Endodermal cell (in vitro differentiated cells): ENCODE data around the gene PPFIBP2. TPM values are rescaled to one million over a fixed set of nuclear protein-coding genes. Genes with fewer than 3 reads are reported as not detected.

ENCODE experiments used
- DNase-seq: peaks from one replicate; pipeline ENCODE4 v3.0.0-alpha.2; 2017
- H3K27ac ChIP-seq: 2 replicates; pipeline ENCODE4 v1.5.1; 2013; ENCODE audit warnings: mild to moderate bottlenecking, low read depth, low read length, moderate library complexity
- H3K27me3 ChIP-seq: 2 replicates; pipeline ENCODE4 v1.6.1; 2013; ENCODE audit warnings: mild to moderate bottlenecking, low read length, moderate library complexity; ENCODE audit not compliant: insufficient read depth, control insufficient read depth, poor library complexity, severe bottlenecking
- H3K36me3 ChIP-seq: 2 replicates; pipeline ENCODE4 v1.7.0; 2013; ENCODE audit warnings: mild to moderate bottlenecking, low read length, moderate library complexity; ENCODE audit not compliant: control insufficient read depth, insufficient read depth
- H3K4me1 ChIP-seq: one replicate; pipeline ENCODE4 v1.7.0; 2013; ENCODE audit warnings: low read length; ENCODE audit not compliant: control insufficient read depth, insufficient read depth
- H3K4me3 ChIP-seq: 2 replicates; pipeline ENCODE4 v1.5.1; 2013; ENCODE audit warnings: mild to moderate bottlenecking, low read length, moderate library complexity
- H3K9ac ChIP-seq: 2 replicates; pipeline ENCODE4 v1.6.1; 2013; ENCODE audit warnings: mild to moderate bottlenecking, low read length, moderate library complexity; ENCODE audit not compliant: poor library complexity, severe bottlenecking; ENCODE audit errors: extremely low read depth
- H3K9me3 ChIP-seq: 2 replicates; pipeline ENCODE4 v1.6.1; 2013; ENCODE audit warnings: mild to moderate bottlenecking, low read length, moderate library complexity; ENCODE audit not compliant: control insufficient read depth
- H3K27ac Mint-ChIP-seq: 2 replicates; pipeline ENCODE4 v1.8.0; 2020; ENCODE audit warnings: mixed read lengths
- H3K27me3 Mint-ChIP-seq: 2 replicates; pipeline ENCODE4 v1.8.0; 2021; ENCODE audit warnings: mild to moderate bottlenecking, mixed read lengths; ENCODE audit not compliant: insufficient read depth
- H3K36me3 Mint-ChIP-seq: 2 replicates; pipeline ENCODE4 v1.8.0; 2020; ENCODE audit warnings: low read depth, mixed read lengths
- H3K4me1 Mint-ChIP-seq: 2 replicates; pipeline ENCODE4 v1.8.0; 2020; ENCODE audit warnings: mixed read lengths
- H3K4me3 Mint-ChIP-seq: 2 replicates; pipeline ENCODE4 v1.8.0; 2020; ENCODE audit warnings: mild to moderate bottlenecking, moderate library complexity, mixed read lengths
- H3K9me3 Mint-ChIP-seq: 2 replicates; pipeline ENCODE4 v1.8.0; 2020; ENCODE audit warnings: mild to moderate bottlenecking, mixed read lengths
- CTCF ChIP-seq: fragments of 200-600 bp; sonication (generic); conservative IDR thresholded peaks from 2 replicates; pipeline ENCODE4 v1.5.0; 2021; ENCODE audit warnings: antibody characterized with exemption, mild to moderate bottlenecking
- WGBS, 2 experiments: methylation state at CpG; one replicate each; pipeline versions ENCODE4 v1.1.5 to v1.1.7; 2013; ENCODE audit warnings: missing lambda C conversion rate in 2 of 2, mixed read lengths in 1 of 2; ENCODE audit not compliant: insufficient coverage in 1 of 2, insufficient read length in 1 of 2; 5-methylcytosine and 5-hydroxymethylcytosine counted together
- total RNA-seq, 2 donors: library from RNA; stranded (reverse); fragmentation: NEBNext Ultra II Directional in 1 of 2; extraction: Animal tissue kit (Norgen Biotek cat#: 25700) in 1 of 2; gene quantifications; 2 replicates in 1 of 2; 3 replicates in 1 of 2; pipeline ENCODE4 v1.2.1, GENCODE V29; 2021

The PPFIBP2 gene
- total RNA-seq, 2 donors from 2014 or later = 149 to 195 TPM

- no peak for DNase-seq
- H3K27me3 Mint-ChIP-seq = peaks cover 2% of the 10 kb centered on the region
- no peak overlapping the region for H3K27ac ChIP-seq
- no peaks in the 10 kb centered on the region for H3K9me3 Mint-ChIP-seq
- peaks cover 4% of the 10 kb centered on the region for H3K4me1 Mint-ChIP-seq
- H3K36me3 ChIP-seq = peaks cover 13% of the 10 kb centered on the region
- TF ChIP-seq CTCF = no peak
- 83 to 93% methylated on average over 2 to 6 of the region's 6 CpGs for WGBS, 2 experiments
- no peak overlapping the region for H3K27ac Mint-ChIP-seq
- peaks cover 7% of the 10 kb centered on the region for H3K4me1 ChIP-seq
- no peak overlapping the region for H3K9ac ChIP-seq
- no peaks in the 10 kb centered on the region for H3K36me3 Mint-ChIP-seq
- H3K27me3 ChIP-seq = no peaks in the 10 kb centered on the region
- H3K4me3 Mint-ChIP-seq = no peak overlapping the region
- H3K4me3 ChIP-seq = no peak overlapping the region
- H3K9me3 ChIP-seq = no peaks in the 10 kb centered on the region
Measured at GRCh38 chr11:7524462-7525235, 10.8 kb downstream of the PPFIBP2 start.

- no peaks in the 10 kb centered on the region for H3K27me3 ChIP-seq
Measured at GRCh38 chr11:7525424-7525823, 11.6 kb downstream of the PPFIBP2 start.

GRCh38 chr11:7527029-7527428 is 13.2 kb downstream of the PPFIBP2 start:
- no peak overlapping the region for H3K9ac ChIP-seq
- H3K27ac ChIP-seq = no peak overlapping the region
- H3K4me1 ChIP-seq = no peaks in the 10 kb centered on the region
- H3K27me3 ChIP-seq = no peaks in the 10 kb centered on the region
- Mint-ChIP-seq H3K27me3 (peaks cover 2% of the 10 kb centered on the region), H3K27ac (no peak overlapping the region), H3K4me1 (no peaks in the 10 kb centered on the region), H3K9me3 (no peaks in the 10 kb centered on the region), H3K4me3 (no peak overlapping the region), H3K36me3 (no peaks in the 10 kb centered on the region)
- H3K36me3 ChIP-seq = peaks cover 28% of the 10 kb centered on the region
- 96% methylated on average over 1 of the region's 1 CpG; no CpG with 5 or more reads in 1 of the 2 experiments for WGBS, 2 experiments
- no peak for TF ChIP-seq CTCF
- H3K4me3 ChIP-seq = no peak overlapping the region
- H3K9me3 ChIP-seq = no peaks in the 10 kb centered on the region
- DNase-seq = no peak

More at GRCh38 chr11:7525424-7525823, 11.6 kb downstream of the PPFIBP2 start:
- Mint-ChIP-seq H3K4me3 (no peak overlapping the region), H3K4me1 (peaks cover under 1% of the 10 kb centered on the region), H3K9me3 (no peaks in the 10 kb centered on the region), H3K27ac (no peak overlapping the region), H3K36me3 (no peaks in the 10 kb centered on the region), H3K27me3 (peaks cover 2% of the 10 kb centered on the region)
- WGBS, 2 experiments = 88 to 98% methylated on average over 4 of the region's 4 CpGs
- Histone ChIP-seq H3K4me1 (peaks cover 7% of the 10 kb centered on the region), H3K27ac (no peak overlapping the region), H3K4me3 (no peak overlapping the region), H3K36me3 (peaks cover 21% of the 10 kb centered on the region), H3K9me3 (no peaks in the 10 kb centered on the region), H3K9ac (no peak overlapping the region)
- TF ChIP-seq CTCF = no peak
- no peak for DNase-seq
